Spleen (tissue), 11 donors: ENCODE results near the gene PNRC2. TPM values are rescaled to one million over a fixed set of nuclear protein-coding genes. Genes with fewer than 3 reads are reported as not detected.
A peak's percentile ranks its signal among the peaks of the same experiment; 100 is the strongest.

Source experiments
- DNase-seq: peaks from one replicate; pipeline ENCODE4 v3.0.0-alpha.2; 2020
- H3K27ac ChIP-seq, 8 donors: fragments of 200-600 bp; sonication (generic) in 7 of 8; 1 replicate in 4 of 8; 2 replicates in 4 of 8; pipeline versions ENCODE4 v1.5.0 to v1.8.0; 2016 to 2021; ENCODE audit warnings: inconsistent platforms in 4 of 8, mild to moderate bottlenecking in 4 of 8, moderate library complexity in 1 of 8
- H3K27me3 ChIP-seq, 7 donors: fragments of 200-600 bp; sonication (generic) in 6 of 7; replicated peaks in 1 of 7; 1 replicate in 4 of 7; 2 replicates in 3 of 7; pipeline versions ENCODE4 v1.5.0 to v1.8.0; 2016 to 2021; ENCODE audit warnings: inconsistent platforms in 3 of 7, mild to moderate bottlenecking in 1 of 7
- H3K36me3 ChIP-seq, 6 donors: fragments of 200-600 bp; sonication (generic) in 5 of 6; 1 replicate in 4 of 6; 2 replicates in 2 of 6; pipeline versions ENCODE4 v1.5.0 to v1.8.0; 2016 to 2021; ENCODE audit warnings: inconsistent platforms in 2 of 6
- H3K4me1 ChIP-seq, 6 donors: fragments of 200-600 bp; sonication (generic) in 5 of 6; 1 replicate in 3 of 6; 2 replicates in 3 of 6; pipeline versions ENCODE4 v1.5.0 to v1.8.0; 2016 to 2021; ENCODE audit warnings: inconsistent platforms in 3 of 6
- H3K4me3 ChIP-seq, 8 donors: fragments of 200-600 bp; sonication (generic) in 7 of 8; 1 replicate in 4 of 8; 2 replicates in 4 of 8; pipeline versions ENCODE4 v1.5.0 to v1.8.0; 2016 to 2021; ENCODE audit warnings: inconsistent platforms in 4 of 8, mild to moderate bottlenecking in 4 of 8, moderate library complexity in 2 of 8
- H3K9me3 ChIP-seq, 8 donors: fragments of 200-600 bp; sonication (generic) in 7 of 8; 1 replicate in 4 of 8; 2 replicates in 4 of 8; pipeline versions ENCODE4 v1.5.0 to v1.8.0; 2016 to 2021; ENCODE audit warnings: inconsistent platforms in 4 of 8
- CTCF ChIP-seq, 11 experiments: fragments of 200-600 bp in 7 of 11; fragments of 450-650 bp in 4 of 11; sonication (generic) in 4 of 11; IDR thresholded peaks in 8 of 11; conservative IDR thresholded peaks in 3 of 11; 1 replicate in 7 of 11; 2 replicates in 4 of 11; pipeline versions ENCODE4 v1.4.0 to v1.8.0; 2016 to 2021; ENCODE audit warnings: antibody characterized with exemption in 11 of 11, inconsistent platforms in 4 of 11, mild to moderate bottlenecking in 1 of 11
- POLR2A ChIP-seq, 3 donors: fragments of 450-650 bp; IDR thresholded peaks; one replicate each; pipeline ENCODE4 v1.5.1; 2017; ENCODE audit warnings: antibody characterized with exemption in 3 of 3, mild to moderate bottlenecking in 1 of 3
- POLR2AphosphoS5 ChIP-seq, 3 donors: sonication (generic); formaldehyde crosslinking; IDR thresholded peaks; one replicate each; pipeline ENCODE4 v1.5.1; 2017; ENCODE audit warnings: antibody characterized with exemption in 3 of 3
- WGBS, 5 donors: extraction: QIAGEN DNeasy Blood & Tissue Kit in 3 of 5; methylation state at CpG; one replicate each; pipeline versions ENCODE4 v1.1.5 to v1.1.7; 2013 to 2018; 5-methylcytosine and 5-hydroxymethylcytosine counted together
- intact Hi-C: fragments of 100-400 bp; cut with DNase I; formaldehyde crosslinking; loops from one replicate; pipeline ENCODE4 v1.15.0; 2023; ENCODE audit warnings: low total_unique reads
- polyA plus RNA-seq, 3 donors: library from polyadenylated mRNA; stranded (reverse); fragments of 200-250 nt; gene quantifications; one replicate each; pipeline ENCODE4 v1.2.1, GENCODE V29; 2013
- total RNA-seq, 7 donors: library from RNA; depleted of rRNA in 3 of 7; stranded (reverse); fragments of >200 nt in 3 of 7; fragmentation: NEBNext Ultra II Directional in 4 of 7; extraction: Animal tissue kit (Norgen Biotek cat#: 25700) in 4 of 7; gene quantifications; one replicate each; pipeline versions ENCODE4 v1.1.0 to v1.2.1, GENCODE V29; 2016 to 2021
- donor health status: healthy with polysubstance abuse.
- donor health status: DM: no; HTN: no; CAD: no; lungs with moderate emphysema.
- donor health status: DM: no; HTN: no; CAD: no.
- donor health status: Bipolar disorder and iron deficiency.
- donor health status: healthy.
- donor health status: DM: no; HTN: no; CAD: no.
- donor health status: DM: yes; HTN: yes; CAD: no.

The PNRC2 gene
- total and polyA plus RNA-seq, 10 donors, result 83.0 to 127 (median 114) TPM

- no peak for TF ChIP-seq POLR2A (IDR thresholded peaks at IDR 0.05)
- DNase-seq, result no peak
- Histone ChIP-seq H3K4me1 (peaks cover 0 to 16% (median 6%) of the 10 kb centered on the region in 6 donors), H3K4me3 (no peak overlapping the region), H3K27ac (no peak overlapping the region), H3K36me3 (no peaks in the 10 kb centered on the region), H3K9me3 (no peaks in the 10 kb centered on the region), H3K27me3 (no peaks in the 10 kb centered on the region)
- intact Hi-C loops, result no loop called here
- WGBS, 5 donors, result 75 to 86% (median 83%) methylated on average over 5 of the region's 5 CpGs
These were observed 29.4 kb upstream of the PNRC2 start for GRCh38 chr1:23930270-23930669.

GRCh38 chr1:23930861-23931490 is 28.7 kb upstream of the PNRC2 start:
- 50 to 60% (median 57%) methylated on average over 11 of the region's 11 CpGs for WGBS, 5 donors
- Histone ChIP-seq H3K9me3 (no peaks in the 10 kb centered on the region), H3K27me3 (no peaks in the 10 kb centered on the region), H3K36me3 (no peaks in the 10 kb centered on the region), H3K27ac (peak overlapping the region in 5 of 8 donors; percentile 35 to 66 (median 41)), H3K4me3 (peak overlapping the region in 1 of 8 donors; percentile 1), H3K4me1 (peaks cover 0 to 16% (median 6%) of the 10 kb centered on the region in 6 donors)
- DNase-seq, result no peak
- TF ChIP-seq POLR2A (IDR thresholded peaks at IDR 0.05), result no peak
- no peak for TF ChIP-seq CTCF (IDR thresholded peaks at IDR 0.05 in 8 of 11, conservative IDR thresholded peaks at IDR 0.05 in 3 of 11)
- TF ChIP-seq POLR2AphosphoS5 (IDR thresholded peaks at IDR 0.05), result no peak
- intact Hi-C loops, result no loop called here

GRCh38 chr1:23931491-23931880 is 28.1 kb upstream of the PNRC2 start:
- peak overlapping the region in 1 of 8 donors; percentile 1 for H3K4me3 ChIP-seq
- TF ChIP-seq POLR2AphosphoS5 (IDR thresholded peaks at IDR 0.05) (no peak), POLR2A (IDR thresholded peaks at IDR 0.05) (no peak), CTCF (IDR thresholded peaks at IDR 0.05 in 8 of 11, conservative IDR thresholded peaks at IDR 0.05 in 3 of 11) (no peak)
- H3K27ac ChIP-seq, result peak overlapping the region in 5 of 8 donors; percentile 35 to 66 (median 41)
- intact Hi-C loops, result no loop called here
- H3K4me1 ChIP-seq, result peaks cover 0 to 16% (median 6%) of the 10 kb centered on the region in 6 donors
- WGBS, 5 donors, result 62 to 80% (median 74%) methylated on average over 1 of the region's 1 CpG
- H3K36me3 ChIP-seq, result no peaks in the 10 kb centered on the region
- DNase-seq, result no peak
- no peaks in the 10 kb centered on the region for H3K9me3 ChIP-seq
- no peaks in the 10 kb centered on the region for H3K27me3 ChIP-seq

GRCh38 chr1:23936481-23937176 is 23.0 kb upstream of the PNRC2 start:
- Histone ChIP-seq H3K36me3 (no peaks in the 10 kb centered on the region), H3K4me1 (peaks cover 0 to 2% (median under 1%) of the 10 kb centered on the region in 6 donors), H3K9me3 (no peaks in the 10 kb centered on the region), H3K27me3 (no peaks in the 10 kb centered on the region), H3K4me3 (no peak overlapping the region), H3K27ac (no peak overlapping the region)
- intact Hi-C loops, result no loop called here
- TF ChIP-seq CTCF (IDR thresholded peaks at IDR 0.05 in 8 of 11, conservative IDR thresholded peaks at IDR 0.05 in 3 of 11) (no peak), POLR2A (IDR thresholded peaks at IDR 0.05) (no peak), POLR2AphosphoS5 (IDR thresholded peaks at IDR 0.05) (no peak)
- WGBS, 5 donors, result 66 to 75% (median 72%) methylated on average over 6 of the region's 6 CpGs
- DNase-seq, result no peak
